ENCODE data around the gene LRMDA. TPM values are rescaled to one million over a fixed set of nuclear protein-coding genes. Genes with fewer than 3 reads are reported as not detected.

Gene LRMDA
- total RNA-seq, 2 experiments from 2014 or later = not detected

DNA sequence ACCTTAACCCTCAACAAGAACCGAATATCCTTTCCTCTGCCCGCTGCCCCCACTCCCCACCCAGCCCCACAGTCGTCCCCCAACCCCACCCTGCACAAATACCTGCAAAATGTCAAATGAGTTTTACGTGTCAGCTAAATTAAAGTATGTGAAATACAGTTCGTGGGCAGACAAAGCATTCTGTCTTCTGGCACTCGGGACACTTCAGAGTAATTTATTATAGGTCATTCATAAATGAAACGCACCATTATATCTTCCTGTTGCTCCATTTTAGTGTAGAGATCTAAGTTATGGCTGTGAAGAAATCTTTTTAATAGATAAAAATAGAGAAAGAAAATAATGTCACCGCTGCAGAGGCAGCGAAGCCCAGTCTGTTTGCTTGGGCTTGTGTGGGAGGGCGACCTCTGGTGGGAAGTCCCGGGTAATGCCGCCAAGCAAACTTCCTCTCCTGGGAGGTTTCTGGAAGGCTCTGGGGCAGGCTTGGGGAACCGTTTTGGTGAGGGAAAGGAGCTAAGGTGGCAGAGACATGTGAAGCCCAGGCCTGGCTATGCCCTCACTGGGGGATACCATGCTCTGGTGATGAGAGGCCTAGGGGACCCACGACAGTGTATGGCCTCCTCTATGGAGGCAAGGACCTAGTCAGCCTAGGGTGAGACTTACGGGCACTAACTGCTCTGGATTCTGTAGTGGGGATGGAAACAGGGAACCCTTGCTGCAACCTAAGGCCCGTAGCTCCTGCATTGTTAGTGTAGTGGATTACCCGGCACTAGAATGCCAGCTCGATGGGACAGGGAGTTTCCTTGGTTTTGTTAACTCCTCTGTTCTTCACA, 604.9 kb downstream of the LRMDA start:
- TF ChIP-seq, protein P1, sequence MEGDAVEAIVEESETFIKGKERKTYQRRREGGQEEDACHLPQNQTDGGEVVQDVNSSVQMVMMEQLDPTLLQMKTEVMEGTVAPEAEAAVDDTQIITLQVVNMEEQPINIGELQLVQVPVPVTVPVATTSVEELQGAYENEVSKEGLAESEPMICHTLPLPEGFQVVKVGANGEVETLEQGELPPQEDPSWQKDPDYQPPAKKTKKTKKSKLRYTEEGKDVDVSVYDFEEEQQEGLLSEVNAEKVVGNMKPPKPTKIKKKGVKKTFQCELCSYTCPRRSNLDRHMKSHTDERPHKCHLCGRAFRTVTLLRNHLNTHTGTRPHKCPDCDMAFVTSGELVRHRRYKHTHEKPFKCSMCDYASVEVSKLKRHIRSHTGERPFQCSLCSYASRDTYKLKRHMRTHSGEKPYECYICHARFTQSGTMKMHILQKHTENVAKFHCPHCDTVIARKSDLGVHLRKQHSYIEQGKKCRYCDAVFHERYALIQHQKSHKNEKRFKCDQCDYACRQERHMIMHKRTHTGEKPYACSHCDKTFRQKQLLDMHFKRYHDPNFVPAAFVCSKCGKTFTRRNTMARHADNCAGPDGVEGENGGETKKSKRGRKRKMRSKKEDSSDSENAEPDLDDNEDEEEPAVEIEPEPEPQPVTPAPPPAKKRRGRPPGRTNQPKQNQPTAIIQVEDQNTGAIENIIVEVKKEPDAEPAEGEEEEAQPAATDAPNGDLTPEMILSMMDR (IDR thresholded peaks at IDR 0.05) = peak; percentile 53
- CTCF ChIA-PET = interaction anchor here (0.8 kb wide), 1 partner anchor 10 kb away, joined by 4 read pairs; no protein-coding TSS in a partner anchor
- DNase-seq (peak in 11 of 14 experiments; percentile 4 to 54 (median 17)), ATAC-seq (ENCODE audit: poor library complexity) (no peak)
- Histone ChIP-seq H3K36me3 (ENCODE audit: insufficient read depth, low read length) (no peaks in the 10 kb centered on the region), H3K4me1 (ENCODE audit: insufficient read depth, low read length) (no peaks in the 10 kb centered on the region), H3K27ac (ENCODE audit: low read depth in 1 of 2, low read length in 2 of 2) (no peak overlapping the region), H3K27me3 (ENCODE audit: control insufficient read depth in 1 of 2, insufficient read depth in 2 of 2, low read length in 2 of 2) (peaks cover 0 to 2% of the 10 kb centered on the region in 2 experiments), H3K4me3 (ENCODE audit: low read length) (no peak overlapping the region), H3K9me3 (ENCODE audit: control insufficient read depth in 1 of 2, insufficient read depth in 1 of 2, low read length in 2 of 2) (peaks cover 0 to 7% of the 10 kb centered on the region in 2 experiments)
- peaks cover 4% of the 10 kb centered on the region for H3K4me1 Mint-ChIP-seq (ENCODE audit: low read depth)
- intact Hi-C loops (cut with DNase I, micrococcal nuclease) = loop anchor here in 1 of 2 experiments (5.0 kb wide), 2 partner anchors 266 to 639 kb away; no protein-coding TSS in a partner anchor
- no peak overlapping the region for H3K4me3 Mint-ChIP-seq
- POLR2A ChIA-PET = no interaction called here
- peaks cover 9% of the 10 kb centered on the region for H3K27me3 Mint-ChIP-seq
- no peaks in the 10 kb centered on the region for H3K9me3 Mint-ChIP-seq
- no peak overlapping the region for H3K27ac Mint-ChIP-seq
- H3K36me3 Mint-ChIP-seq (ENCODE audit: low read depth) = no peaks in the 10 kb centered on the region

DNA sequence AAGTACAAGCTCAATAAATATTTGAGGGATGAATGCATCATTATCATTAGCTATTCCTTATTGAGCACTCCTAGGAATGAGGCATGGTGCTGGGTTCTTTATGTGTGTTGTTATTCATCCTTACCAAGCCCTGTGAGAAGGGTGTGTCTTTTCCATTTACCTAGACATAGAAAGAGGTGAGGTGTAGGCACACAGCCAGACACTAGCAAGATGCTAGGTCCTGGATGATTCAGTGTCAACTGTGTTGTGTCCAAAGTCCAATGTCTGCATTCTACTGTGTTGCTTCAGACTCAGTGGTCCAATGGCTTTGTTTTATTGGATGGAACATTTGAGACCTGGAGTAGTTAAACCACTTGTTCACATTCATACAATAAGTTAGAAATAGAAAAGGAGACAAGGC, 605.5 kb downstream of the LRMDA start:
- Histone ChIP-seq H3K4me3 (ENCODE audit: low read length) (no peak overlapping the region), H3K9me3 (ENCODE audit: control insufficient read depth in 1 of 2, insufficient read depth in 1 of 2, low read length in 2 of 2) (peaks cover 0 to 5% of the 10 kb centered on the region in 2 experiments), H3K27ac (ENCODE audit: low read depth in 1 of 2, low read length in 2 of 2) (no peak overlapping the region), H3K4me1 (ENCODE audit: insufficient read depth, low read length) (no peaks in the 10 kb centered on the region), H3K27me3 (ENCODE audit: control insufficient read depth in 1 of 2, insufficient read depth in 2 of 2, low read length in 2 of 2) (peaks cover 0 to 2% of the 10 kb centered on the region in 2 experiments), H3K36me3 (ENCODE audit: insufficient read depth, low read length) (no peaks in the 10 kb centered on the region)
- CTCF ChIA-PET = no interaction called here
- TF ChIP-seq, protein P1 (IDR thresholded peaks at IDR 0.05) = no peak
- POLR2A ChIA-PET = no interaction called here
- no peaks in the 10 kb centered on the region for H3K36me3 Mint-ChIP-seq (ENCODE audit: low read depth)
- ATAC-seq (ENCODE audit: poor library complexity) (no peak), DNase-seq (no peak)
- H3K4me3 Mint-ChIP-seq = no peak overlapping the region
- peaks cover 9% of the 10 kb centered on the region for H3K27me3 Mint-ChIP-seq
- no peaks in the 10 kb centered on the region for H3K9me3 Mint-ChIP-seq
- peaks cover 4% of the 10 kb centered on the region for H3K4me1 Mint-ChIP-seq (ENCODE audit: low read depth)
- H3K27ac Mint-ChIP-seq = no peak overlapping the region
- intact Hi-C loops (cut with DNase I, micrococcal nuclease) = loop anchor here in 1 of 2 experiments (5.0 kb wide), 2 partner anchors 265 to 640 kb away; no protein-coding TSS in a partner anchor

DNA sequence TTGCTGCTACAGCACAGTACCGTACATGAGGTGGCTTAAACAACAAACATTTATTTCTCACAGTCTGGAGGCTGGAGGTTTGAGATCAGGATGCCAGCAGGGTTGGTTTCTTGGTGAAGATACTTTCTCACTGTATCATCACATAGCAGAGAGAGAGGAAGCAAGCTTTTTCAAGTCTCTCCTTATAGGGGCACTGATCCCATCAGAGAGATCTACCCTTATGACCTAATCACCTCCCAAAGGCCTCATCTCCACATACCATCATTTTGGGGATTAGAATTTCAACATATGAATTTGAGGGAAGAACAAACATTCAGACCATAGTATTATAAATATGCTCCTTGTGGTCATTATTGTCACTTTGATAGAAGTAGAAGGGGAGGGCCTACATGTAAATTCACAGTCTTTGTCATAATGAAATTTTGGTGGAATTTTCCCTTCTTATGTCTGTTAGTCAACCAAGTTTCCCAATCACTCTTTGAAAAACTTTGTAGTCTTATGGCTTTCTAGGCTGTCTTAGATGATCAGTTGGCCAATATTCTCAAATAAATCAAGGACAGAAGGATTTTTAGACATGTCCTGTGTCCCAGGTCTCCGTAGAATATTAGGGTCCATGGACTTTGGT, 606.2 kb downstream of the LRMDA start:
- no peak overlapping the region for H3K4me3 ChIP-seq (ENCODE audit: low read length)
- H3K4me1 ChIP-seq (ENCODE audit: insufficient read depth, low read length) = no peaks in the 10 kb centered on the region
- no peak overlapping the region for H3K4me3 Mint-ChIP-seq
- DNase-seq (no peak), ATAC-seq (ENCODE audit: poor library complexity) (no peak)
- H3K9me3 ChIP-seq (ENCODE audit: control insufficient read depth in 1 of 2, insufficient read depth in 1 of 2, low read length in 2 of 2) = no peaks in the 10 kb centered on the region
- H3K9me3 Mint-ChIP-seq = no peaks in the 10 kb centered on the region
- H3K27me3 ChIP-seq (ENCODE audit: control insufficient read depth in 1 of 2, insufficient read depth in 2 of 2, low read length in 2 of 2) = peaks cover 0 to 2% of the 10 kb centered on the region in 2 experiments
- TF ChIP-seq, protein P1 (IDR thresholded peaks at IDR 0.05) = no peak
- H3K36me3 Mint-ChIP-seq (ENCODE audit: low read depth) = no peaks in the 10 kb centered on the region
- H3K27ac Mint-ChIP-seq = no peak overlapping the region
- H3K36me3 ChIP-seq (ENCODE audit: insufficient read depth, low read length) = no peaks in the 10 kb centered on the region
- peaks cover 4% of the 10 kb centered on the region for H3K4me1 Mint-ChIP-seq (ENCODE audit: low read depth)
- intact Hi-C loops (cut with DNase I, micrococcal nuclease) = loop anchor here in 1 of 2 experiments (5.0 kb wide), 2 partner anchors 265 to 640 kb away; no protein-coding TSS in a partner anchor
- ChIA-PET CTCF (no interaction called here), POLR2A (no interaction called here)
- no peak overlapping the region for H3K27ac ChIP-seq (ENCODE audit: low read depth in 1 of 2, low read length in 2 of 2)
- peaks cover 9% of the 10 kb centered on the region for H3K27me3 Mint-ChIP-seq
